IPS-18c (cell line): ENCODE measurements around the gene HLF.

Experiments used
- H3K4me3 ChIP-seq: 2 replicates; pipeline ENCODE4 v1.7.0; 2013; ENCODE audit warnings: low read depth, mild to moderate bottlenecking, low read length, moderate library complexity; ENCODE audit not compliant: insufficient read depth
- H3K9me3 ChIP-seq: one replicate; pipeline ENCODE4 v1.6.1; 2013; ENCODE audit warnings: mild to moderate bottlenecking, low read length, moderate library complexity; ENCODE audit not compliant: control insufficient read depth, insufficient read depth

The HLF gene

DNA sequence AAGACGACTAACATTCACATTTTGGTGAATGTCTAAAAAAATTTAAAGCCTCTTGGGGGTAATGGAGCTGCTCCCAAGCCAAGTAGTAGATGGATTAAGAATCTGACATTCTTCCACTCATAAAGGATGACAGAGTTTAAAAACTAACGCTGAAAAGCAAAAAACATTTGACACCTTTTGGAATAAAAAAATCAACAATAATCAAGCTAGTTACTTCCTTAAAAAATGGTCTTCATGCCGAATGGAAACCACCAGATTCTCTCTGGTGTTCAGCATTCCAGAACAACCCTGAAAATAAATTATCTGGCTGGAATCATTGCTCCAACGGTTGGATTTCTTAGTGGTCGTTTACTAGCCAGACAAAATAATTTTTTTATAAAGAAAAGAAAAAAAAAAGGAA is 18.0 kb downstream of the HLF start:
- Histone ChIP-seq H3K9me3 (peaks cover 3% of the 10 kb centered on the region), H3K4me3 (no peak overlapping the region)

DNA sequence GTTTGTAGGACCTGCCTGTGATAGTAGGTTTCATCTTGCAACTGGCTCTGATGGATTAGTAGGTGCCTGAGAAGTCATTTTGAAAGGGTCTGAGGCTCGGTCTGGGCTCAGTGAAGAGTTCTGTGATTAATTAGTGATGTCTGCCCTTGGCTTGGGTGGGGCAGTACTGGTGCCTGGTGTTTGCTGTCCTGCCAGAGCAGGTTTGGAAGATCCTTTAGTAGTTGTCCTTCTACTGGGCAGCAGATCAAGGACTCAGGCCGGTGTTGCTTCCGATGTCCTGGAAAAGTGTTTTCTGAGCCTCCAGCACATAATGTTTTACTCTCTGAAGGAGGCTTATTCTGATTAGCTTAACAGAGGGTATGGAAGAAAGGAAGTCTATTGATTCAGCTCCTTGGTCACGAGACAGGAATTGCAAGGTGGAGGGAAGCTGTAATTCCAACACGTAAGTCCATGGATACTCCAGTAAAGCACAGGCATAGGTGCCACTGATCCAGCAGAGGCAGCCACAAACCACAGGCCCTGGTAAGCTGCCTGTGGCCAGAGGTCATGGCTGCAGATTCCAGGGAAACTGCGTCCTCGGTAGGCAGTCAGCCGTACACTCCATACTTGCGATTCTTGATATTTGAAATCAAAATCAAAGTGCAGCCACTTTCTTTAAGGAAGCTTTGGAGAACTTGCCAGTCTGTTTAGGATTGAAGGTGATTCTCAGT is 18.7 kb downstream of the HLF start:
- peaks cover 3% of the 10 kb centered on the region for H3K9me3 ChIP-seq
- no peak overlapping the region for H3K4me3 ChIP-seq

DNA sequence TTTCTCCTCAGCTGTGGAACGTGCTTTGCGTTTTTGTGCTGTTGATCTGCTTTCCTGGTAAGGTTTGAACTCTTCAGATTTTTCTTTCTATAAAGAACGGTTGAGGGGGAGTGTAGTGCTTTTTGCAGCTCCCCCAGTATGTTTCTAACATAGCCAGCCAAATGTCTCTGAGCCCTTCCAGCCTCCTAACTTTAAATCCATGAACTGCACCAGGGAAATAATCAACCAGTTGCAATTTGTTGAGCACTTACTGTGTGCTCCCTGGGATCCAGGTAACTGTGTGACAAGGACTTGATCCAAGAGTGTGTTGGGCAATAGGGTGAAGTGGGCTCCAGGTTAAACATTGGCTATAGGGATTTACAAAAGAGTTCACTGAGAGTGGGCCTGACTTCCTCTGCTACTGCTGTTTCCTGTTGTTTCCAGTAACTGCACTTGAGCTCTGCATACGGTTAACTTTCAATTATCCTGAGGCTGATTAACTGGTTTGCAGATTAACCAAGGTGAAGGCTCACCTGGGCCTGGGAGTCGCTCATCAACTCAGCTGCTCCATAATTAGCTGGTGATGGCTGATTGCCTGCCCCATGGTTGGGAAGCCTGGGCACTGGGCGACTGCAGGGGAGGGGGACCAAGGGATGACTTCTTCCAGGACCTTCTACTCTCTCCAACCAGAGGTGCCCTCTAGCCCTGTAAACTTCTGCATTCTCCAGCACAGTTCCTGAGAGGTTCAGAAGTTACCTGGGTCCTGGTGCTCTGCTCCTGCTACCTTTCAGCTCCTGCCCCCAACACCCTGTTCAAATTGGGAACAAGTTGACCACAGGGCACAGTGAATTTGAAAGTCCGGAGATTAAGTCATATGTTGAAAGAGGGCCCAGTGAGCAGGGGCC is 19.5 kb downstream of the HLF start:
- Histone ChIP-seq H3K9me3 (peaks cover 3% of the 10 kb centered on the region), H3K4me3 (no peak overlapping the region)

DNA sequence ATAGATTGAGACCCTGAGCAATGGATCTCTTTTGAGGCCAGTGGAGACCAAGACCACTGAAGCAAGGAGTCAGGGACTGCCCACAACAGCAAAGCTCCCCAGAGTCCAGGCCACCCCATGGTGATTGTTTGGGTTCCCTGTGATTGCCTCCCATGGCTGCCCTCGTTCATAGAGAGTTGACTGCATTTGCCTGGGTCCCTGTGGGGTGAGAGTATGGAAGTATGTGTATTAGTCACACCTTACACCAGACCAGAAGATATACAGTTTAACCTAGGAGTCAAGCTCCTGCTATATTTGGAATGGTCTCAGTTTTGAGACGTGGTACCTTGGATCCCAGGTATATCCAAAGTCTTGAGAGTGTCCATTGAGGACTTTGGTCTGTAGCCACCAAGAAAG is 20.2 kb downstream of the HLF start:
- H3K4me3 ChIP-seq: no peak overlapping the region

DNA sequence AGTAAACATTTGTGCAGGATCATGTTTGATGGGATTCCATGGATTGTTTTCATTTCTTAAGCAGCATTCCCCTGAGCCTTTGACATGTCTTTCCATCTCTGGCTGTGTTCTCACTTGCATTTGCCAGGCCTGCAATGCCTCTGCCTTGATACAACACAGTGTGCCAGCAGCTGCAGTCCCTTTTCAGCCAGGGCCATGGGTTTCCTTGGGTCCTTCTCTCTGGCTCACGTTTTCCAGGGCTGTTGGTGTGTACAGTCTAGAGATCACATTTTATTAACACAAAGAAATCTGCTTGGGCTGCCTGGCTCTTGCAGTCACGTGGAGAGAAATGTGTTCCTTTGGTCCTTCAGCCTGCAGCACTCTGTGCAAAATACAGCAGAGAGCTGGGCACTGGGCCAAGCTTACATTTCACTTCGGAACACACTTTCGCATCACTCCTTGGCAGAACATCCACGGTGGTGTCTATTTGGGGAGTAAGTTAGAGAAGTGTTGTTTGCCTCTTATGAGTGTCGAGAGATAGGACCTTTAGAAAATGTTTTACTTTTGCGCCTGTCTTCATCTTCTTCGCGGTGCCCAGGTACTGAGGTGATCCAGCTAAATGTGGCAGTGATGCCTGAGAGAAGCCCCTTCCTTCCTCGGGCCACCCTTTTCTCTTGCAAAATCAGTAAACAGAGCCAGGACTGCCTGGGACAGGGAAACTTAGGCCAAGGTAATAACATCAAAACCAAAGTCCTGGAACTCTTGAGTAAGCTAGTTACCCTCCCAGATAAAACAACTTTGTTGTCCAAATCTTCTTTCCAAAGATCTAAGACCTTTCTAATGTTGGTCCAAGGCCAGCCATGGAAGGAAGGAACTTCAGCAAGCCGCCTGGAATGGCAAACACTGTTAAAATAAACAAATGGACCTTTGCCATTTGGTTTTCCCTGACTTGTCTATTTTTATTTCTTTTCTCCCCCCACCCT is 20.9 kb downstream of the HLF start:
- no peak overlapping the region for H3K4me3 ChIP-seq
- peaks cover 3% of the 10 kb centered on the region for H3K9me3 ChIP-seq

More for the DNA sequence above, 20.2 kb downstream of the HLF start:
- peaks cover 3% of the 10 kb centered on the region for H3K9me3 ChIP-seq

DNA sequence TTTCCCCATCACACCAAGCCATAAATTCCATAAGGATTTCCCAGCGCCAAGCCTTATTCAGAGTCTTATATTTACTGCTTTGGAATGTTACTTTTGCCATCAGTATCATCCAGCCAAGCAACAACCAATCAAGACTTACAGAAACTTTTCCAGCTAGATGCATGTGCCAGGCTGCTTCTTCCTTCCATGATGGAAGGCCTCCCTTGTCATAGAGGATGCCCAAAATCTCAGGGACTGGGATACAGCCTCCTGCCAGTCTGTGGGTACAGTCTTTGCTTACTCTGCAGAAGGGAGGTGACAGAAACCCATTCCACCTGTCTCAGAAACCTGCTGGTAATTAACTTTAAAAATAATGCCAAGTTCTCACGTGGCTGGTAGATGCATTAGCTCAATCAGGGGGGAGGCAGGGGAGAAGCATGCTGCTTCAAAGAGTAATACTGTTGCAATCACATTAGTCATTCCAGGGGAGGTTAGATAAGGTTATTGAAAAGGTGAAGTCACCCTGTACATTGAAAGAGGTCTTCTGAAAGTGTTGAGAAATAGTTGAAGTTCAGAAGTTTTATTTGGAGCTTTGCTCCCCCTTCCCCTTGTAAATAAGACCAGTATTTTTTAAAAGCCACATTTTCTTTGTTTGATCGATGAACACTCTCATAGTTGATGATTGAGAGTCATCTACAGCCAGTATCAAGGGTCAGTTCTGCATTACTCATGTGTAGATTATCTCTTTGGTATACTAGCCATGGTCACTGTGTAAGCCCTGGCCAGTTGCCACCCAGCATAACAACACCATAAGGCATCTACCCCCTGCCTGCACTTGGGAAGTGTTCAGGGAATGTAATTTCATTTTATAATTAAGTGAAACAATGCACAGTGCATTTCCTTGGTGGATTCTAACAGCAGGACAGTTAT is 22.2 kb downstream of the HLF start:
- H3K4me3 ChIP-seq: no peak overlapping the region
- peaks cover 3% of the 10 kb centered on the region for H3K9me3 ChIP-seq

DNA sequence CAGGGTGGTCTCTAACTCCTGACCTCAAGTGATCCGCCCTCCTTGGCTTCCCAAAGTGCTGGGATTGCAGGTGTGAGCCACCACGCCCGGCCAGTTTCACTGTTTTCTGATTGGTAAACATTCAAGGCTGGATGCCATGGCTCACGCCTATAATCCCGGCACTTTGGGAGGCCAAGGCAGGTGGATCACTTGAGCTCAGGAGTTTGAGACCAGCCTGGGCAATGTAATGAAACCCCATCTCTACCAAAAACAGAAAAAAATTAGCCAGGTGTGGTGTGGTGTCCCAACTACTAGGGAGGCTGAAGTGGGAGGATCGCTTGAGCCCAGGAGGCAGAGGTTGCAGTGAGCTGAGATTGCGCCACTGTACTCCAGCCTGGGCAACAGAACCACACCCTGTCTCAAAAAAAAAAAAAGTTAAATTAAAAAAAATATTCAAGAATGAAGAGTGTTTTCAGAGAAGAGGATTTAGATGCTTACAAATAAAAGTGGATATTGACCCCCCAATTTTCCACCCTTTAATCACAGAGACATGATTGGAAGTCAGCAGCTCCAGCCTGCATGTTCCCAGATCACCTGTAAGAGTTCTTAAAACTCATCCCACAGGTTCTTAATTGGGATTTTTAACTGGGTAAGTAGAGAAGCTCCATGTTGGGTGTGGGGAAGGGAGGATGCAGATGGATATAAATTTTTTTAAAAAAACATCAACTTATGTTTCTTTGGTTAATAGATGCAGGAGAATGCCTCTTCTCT is 23.8 kb downstream of the HLF start:
- H3K9me3 ChIP-seq: peaks cover 3% of the 10 kb centered on the region
- no peak overlapping the region for H3K4me3 ChIP-seq

DNA sequence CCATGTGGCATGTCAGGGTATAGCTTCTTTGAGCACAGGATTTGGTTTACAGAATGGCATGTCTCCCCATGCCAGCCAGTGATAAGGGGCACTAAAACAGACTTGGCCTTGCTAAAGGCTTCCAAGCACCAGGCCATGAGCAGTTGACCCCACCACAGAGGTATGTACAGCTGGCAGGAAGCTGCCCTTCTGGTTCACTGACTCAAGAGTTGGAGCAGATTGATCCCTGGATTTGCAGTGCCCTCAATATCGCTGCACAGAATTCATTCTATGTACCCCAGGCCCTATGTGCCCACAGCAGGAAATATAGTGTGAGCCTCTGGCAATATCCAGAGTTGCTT is 24.3 kb downstream of the HLF start:
- no peak overlapping the region for H3K4me3 ChIP-seq
- H3K9me3 ChIP-seq: peaks cover 3% of the 10 kb centered on the region

DNA sequence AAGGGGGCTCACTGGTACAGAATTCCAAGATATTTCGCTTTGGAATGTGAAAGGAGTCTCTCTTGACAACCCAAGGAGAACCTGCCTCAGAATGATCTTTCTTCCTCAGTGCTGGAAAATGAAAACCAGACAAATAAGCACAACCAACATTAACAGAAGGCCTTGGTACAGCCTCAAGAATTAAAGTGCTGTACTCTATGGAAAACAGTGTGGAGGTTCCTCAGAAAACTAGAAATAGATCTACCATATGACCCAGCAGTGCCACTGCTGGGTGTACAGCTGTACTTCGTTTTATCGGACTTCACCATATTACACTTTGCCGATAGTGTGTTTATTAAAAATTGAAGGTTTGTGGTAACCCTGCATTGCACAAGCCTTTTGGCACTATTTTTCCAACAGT is 25.2 kb downstream of the HLF start:
- Histone ChIP-seq H3K9me3 (peaks cover 3% of the 10 kb centered on the region), H3K4me3 (no peak overlapping the region)

DNA sequence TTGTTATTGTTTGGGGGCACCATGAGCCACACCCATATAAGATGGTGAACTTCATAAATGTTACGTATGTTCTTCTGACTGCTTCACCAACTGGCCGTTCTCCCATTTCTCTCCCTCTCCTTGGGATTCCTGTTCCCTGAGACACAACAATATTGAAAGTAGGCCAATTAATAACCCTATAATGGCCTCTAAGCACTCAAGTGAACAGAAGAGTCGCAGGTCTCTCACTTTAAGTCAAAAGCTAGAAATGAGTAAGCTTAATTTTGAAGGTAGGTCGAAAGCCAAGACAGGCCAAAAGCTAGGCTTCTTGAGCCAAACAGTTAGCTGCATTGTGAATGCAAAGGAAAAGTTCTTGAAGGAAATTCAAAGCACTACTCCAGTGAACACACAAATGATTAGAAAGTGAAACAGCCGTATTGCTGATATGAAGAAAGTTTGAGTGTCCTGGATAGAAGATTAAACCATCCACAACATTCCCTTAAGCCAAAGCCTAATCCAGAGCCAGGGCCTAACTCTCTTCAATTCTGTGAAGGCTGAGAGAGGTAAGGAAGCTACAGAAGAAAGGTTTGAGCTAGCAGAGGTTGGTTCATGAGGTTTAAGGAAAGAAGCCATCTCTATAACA is 25.8 kb downstream of the HLF start:
- Histone ChIP-seq H3K4me3 (no peak overlapping the region), H3K9me3 (peaks cover 3% of the 10 kb centered on the region)

DNA sequence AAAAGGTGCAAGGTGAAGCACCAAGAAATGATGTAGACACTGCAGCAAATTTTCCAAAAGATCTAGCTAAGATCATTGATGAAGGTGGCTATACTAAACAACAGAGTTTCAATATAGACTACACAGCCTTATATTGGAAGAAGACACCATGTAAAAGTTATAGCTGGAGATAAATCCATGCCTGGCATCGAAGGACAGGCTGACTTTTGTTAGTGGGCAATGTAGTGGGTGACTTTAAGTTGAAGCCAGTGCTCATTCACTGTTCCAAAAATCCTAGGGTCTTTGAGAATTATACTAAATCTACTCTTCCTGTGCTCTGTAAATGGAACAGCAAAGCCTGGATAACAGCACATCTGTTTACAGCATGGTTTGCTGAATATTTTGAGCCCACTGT is 26.4 kb downstream of the HLF start:
- Histone ChIP-seq H3K4me3 (no peak overlapping the region), H3K9me3 (no peaks in the 10 kb centered on the region)

DNA sequence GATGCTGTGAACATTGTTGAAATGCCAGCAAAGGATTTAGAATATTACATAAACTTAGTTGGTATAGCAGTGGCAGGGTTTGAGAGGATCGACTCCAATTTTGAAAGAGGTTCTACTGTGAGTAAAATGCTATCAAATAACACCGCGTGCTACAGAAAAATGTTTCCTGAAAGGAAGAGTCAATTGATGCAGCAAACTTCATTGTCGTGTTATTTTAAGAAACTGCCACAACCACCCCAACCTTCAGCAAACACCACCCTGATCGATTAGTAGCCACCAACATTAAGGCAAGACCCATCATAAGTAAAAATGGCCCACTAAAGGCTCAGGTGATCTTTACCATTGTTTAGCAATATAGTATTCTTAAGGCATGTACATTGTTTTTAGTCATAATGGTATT is 27.3 kb downstream of the HLF start:
- Histone ChIP-seq H3K4me3 (no peak overlapping the region), H3K9me3 (no peaks in the 10 kb centered on the region)

DNA sequence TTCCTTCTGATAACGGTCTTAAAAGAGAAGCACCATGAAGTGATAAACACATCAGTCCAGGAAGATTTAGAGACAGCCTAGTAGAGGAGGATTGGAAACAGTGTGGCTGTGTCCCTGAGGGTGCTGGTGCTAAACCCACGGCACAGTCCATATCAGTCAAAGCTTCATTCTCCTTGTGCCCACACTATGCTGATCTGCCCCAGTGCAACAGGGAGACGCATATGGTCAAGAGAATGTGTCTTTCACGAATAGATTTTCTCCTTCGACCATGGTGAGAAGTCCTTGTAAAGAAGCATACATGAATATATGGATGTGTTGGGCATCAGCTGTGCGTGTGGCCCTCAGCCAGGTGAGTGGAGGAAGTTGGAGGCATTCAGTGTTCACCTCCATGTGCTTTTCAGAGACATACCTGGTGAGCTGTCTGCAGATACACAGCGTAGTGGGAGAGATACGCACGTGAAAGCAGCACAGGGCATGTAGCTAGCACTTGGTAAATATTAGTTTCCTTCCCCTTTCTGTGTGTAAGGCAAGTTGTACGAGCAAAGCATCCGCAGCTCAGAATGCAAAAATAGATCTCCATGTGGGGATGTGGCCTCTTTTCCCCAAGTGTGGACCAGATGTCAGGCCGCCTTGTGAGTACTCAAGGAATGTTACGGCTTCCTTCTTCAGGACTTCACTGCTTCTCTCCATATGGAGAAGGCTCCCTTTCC is 29.4 kb downstream of the HLF start:
- Histone ChIP-seq H3K9me3 (no peaks in the 10 kb centered on the region), H3K4me3 (no peak overlapping the region)

DNA sequence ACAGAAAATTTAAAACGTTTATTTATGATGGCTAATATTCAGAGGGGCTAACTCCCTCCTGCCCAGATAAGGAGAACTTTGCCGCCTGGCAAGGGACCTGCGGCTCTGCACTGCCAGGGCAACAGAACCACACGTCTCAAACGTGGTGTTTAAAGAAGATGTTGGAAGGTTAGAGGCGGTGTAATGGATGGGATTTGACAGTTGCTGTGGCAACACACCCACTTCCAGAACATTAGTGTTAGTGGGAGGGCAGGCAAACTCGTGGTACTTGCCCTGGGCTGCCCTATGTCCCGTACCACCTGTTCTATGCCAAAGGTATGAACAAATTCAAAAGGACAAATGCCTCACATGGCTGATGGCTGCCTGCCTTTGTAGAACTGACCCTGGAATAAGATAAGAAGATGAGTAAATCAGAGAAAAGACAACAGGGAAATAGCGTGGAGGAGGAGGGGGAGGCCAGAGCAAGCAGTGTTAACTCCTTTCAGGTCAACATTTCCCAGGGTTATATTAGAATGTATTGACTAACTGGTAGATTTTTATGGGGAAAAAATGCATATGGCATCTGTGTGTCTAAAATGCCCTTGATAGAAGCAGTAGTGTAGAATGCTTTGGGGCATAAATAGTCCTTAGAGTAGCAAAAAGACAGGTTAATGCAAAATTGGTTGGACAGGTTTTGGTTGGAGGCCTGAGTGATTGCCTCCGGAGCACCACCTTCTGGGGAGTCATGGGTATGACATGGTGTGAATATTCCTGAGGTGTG is 30.8 kb downstream of the HLF start:
- H3K9me3 ChIP-seq: no peaks in the 10 kb centered on the region
- H3K4me3 ChIP-seq: no peak overlapping the region
